GM12878 (cell line): Measurements from ENCODE around the gene HDAC5. TPM values are rescaled to one million over a fixed set of nuclear protein-coding genes. Genes with fewer than 3 reads are reported as not detected.

Source experiments
- CBX5 ChIP-seq: sonication (generic); IDR thresholded peaks from 2 replicates; pipeline ENCODE4 v1.6.1; 2016; ENCODE audit warnings: low read depth, moderate library complexity, mild to moderate bottlenecking, inconsistent platforms
- EGR1 ChIP-seq, 2 experiments: IDR thresholded peaks; 1 replicate in 1 of 2; 2 replicates in 1 of 2; pipeline ENCODE4 v1.6.1; 2011 to 2012; ENCODE audit warnings: low read depth in 2 of 2, low read length in 2 of 2, borderline replicate concordance in 1 of 2, mild to moderate bottlenecking in 1 of 2, moderate library complexity in 1 of 2
- KLF5 ChIP-seq: fragments of 450-650 bp; IDR thresholded peaks from 2 replicates; pipeline ENCODE4 v1.6.1; 2014; ENCODE audit warnings: mild to moderate bottlenecking; ENCODE audit not compliant: partially characterized antibody
- MTA2 ChIP-seq: fragments of 450-650 bp; IDR thresholded peaks from 2 replicates; pipeline ENCODE4 v1.6.1; 2016; ENCODE audit warnings: low read depth, mild to moderate bottlenecking, moderate library complexity
- MTA3 ChIP-seq: IDR thresholded peaks from 2 replicates; pipeline ENCODE4 v1.6.1; 2012; ENCODE audit warnings: low read length, inconsistent platforms, borderline replicate concordance
- MYB ChIP-seq: fragments of 150-350 bp; IDR thresholded peaks from 2 replicates; pipeline ENCODE4 v1.6.1; 2014; ENCODE audit warnings: mild to moderate bottlenecking, low read depth, low read length, borderline replicate concordance
- PAX5 ChIP-seq: IDR thresholded peaks from 2 replicates; pipeline ENCODE4 v1.6.1; 2011; ENCODE audit warnings: low read depth, low read length, borderline replicate concordance
- PKNOX1 ChIP-seq: fragments of 450-650 bp; IDR thresholded peaks from 2 replicates; pipeline ENCODE4 v1.6.1; 2016; ENCODE audit warnings: mild to moderate bottlenecking
- SIX5 ChIP-seq: IDR thresholded peaks from 2 replicates; pipeline ENCODE4 v1.6.1; 2011; ENCODE audit warnings: mild to moderate bottlenecking, low read depth, low read length, moderate library complexity; ENCODE audit not compliant: severe bottlenecking
- SMC3 ChIP-seq: IDR thresholded peaks from 2 replicates; pipeline ENCODE4 v1.6.1; 2011; ENCODE audit warnings: low read length, improper control_type of control experiment, borderline replicate concordance
- polyA plus RNA-seq, 11 experiments: library from polyadenylated mRNA; depleted of rRNA in 4 of 11; unstranded in 6 of 11; stranded (reverse) in 5 of 11; fragments of >200 nt; fragmentation: Nextera tagmentation in 4 of 11; fragmentation: Illumina TruSeq in 1 of 11; extraction: Ambion mirVana in 4 of 11; extraction: Trizol in 1 of 11; gene quantifications; 1 replicate in 1 of 11; 2 replicates in 10 of 11; pipeline versions ENCODE4 v1.2.1 to v1.2.3, GENCODE V29; 2011 to 2016; ENCODE audit warnings: inconsistent platforms in 2 of 11, missing spikeins in 2 of 11, low read depth in 1 of 11
- total RNA-seq, 4 experiments: library from RNA; depleted of rRNA in 3 of 4; stranded (reverse); fragments of >200 nt in 3 of 4; fragmentation: Illumina TruSeq in 1 of 4; extraction: Trizol in 1 of 4; gene quantifications; 2 replicates each; pipeline versions ENCODE4 v1.2.1 to v1.2.3, GENCODE V29; 2013 to 2021

HDAC5 gene
- total and polyA plus RNA-seq, 10 of the 15 experiments (the other 5 are each of a cell fraction or from before 2014, with no cell fraction given): 1.1 to 58.0 (median 27.3) TPM

DNA sequence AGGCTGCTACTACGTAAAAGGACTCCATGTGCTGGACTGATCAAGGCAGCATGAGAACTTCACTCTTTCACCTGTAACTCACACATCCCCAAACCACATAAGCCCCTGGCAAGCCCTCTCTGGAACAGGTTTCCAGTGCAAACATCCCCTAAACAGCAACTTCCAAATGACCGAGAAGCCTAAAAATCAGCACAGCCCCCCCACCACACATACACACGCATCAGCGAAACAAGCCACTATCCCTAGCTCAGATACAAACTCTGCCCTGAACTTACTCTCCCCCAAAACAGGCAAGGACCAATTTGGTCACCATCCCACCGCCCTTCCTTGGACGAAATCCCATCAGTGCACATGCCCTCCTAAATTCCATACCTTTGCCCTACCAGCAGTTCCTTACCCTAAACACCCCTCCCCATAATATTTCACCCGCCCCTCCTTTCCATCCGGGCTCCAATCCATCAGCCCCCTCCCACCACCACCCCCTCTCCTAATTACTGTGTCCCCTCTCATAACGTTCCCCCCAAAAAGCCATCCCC is 57.7 kb downstream of the HDAC5 start (continued):
- TF ChIP-seq PAX5 (no peak), EGR1 (IDR thresholded peaks at IDR 0.05; ENCODE audit: borderline replicate concordance in 1 of 2, low read depth in 2 of 2, low read length in 2 of 2) (no peak), MTA2 (no peak), SIX5 (no peak), KLF5 (no peak), SMC3 (no peak), MYB (no peak), MTA3 (peak; percentile 51; the same call in 1 of the 2 replicates), CBX5 (no peak), PKNOX1 (no peak)
- TF ChIP-seq, all 136 proteins: peak for 5
